GM04503 (cell line): Measurements from ENCODE around the gene FABP1.

Source experiments
- DNase-seq: peaks from one replicate; pipeline ENCODE4 v3.0.0-alpha.2; 2012; ENCODE audit warnings: low read depth

Gene FABP1

GRCh38 chr2:88114889-88115288, 13.0 kb downstream of the FABP1 start:
- no peak for DNase-seq

- DNase-seq, result no peak
Observed at GRCh38 chr2:88113069-88113468, 14.8 kb downstream of the FABP1 start.

GRCh38 chr2:88110830-88111229, 17.0 kb downstream of the FABP1 start:
- DNase-seq, result no peak

GRCh38 chr2:88108796-88109195, 19.1 kb downstream of the FABP1 start:
- DNase-seq, result no peak

- DNase-seq, result no peak
Observed at GRCh38 chr2:88100489-88100858, 27.4 kb downstream of the FABP1 start.

GRCh38 chr2:88099798-88100488, 27.9 kb downstream of the FABP1 start:
- no peak for DNase-seq

- DNase-seq, result no peak
Observed at GRCh38 chr2:88098558-88098900, 29.3 kb downstream of the FABP1 start.

GRCh38 chr2:88097891-88098557, 29.8 kb downstream of the FABP1 start:
- no peak for DNase-seq

- no peak for DNase-seq
Observed at GRCh38 chr2:88097192-88097591, 30.7 kb downstream of the FABP1 start.

- DNase-seq, result no peak
Observed at GRCh38 chr2:88096708-88097107, 31.2 kb downstream of the FABP1 start.

GRCh38 chr2:88095022-88095421, 32.8 kb downstream of the FABP1 start:
- no peak for DNase-seq

- DNase-seq, result no peak
Observed at GRCh38 chr2:88092773-88093172, 35.1 kb downstream of the FABP1 start.

GRCh38 chr2:88091943-88092342, 35.9 kb downstream of the FABP1 start:
- no peak for DNase-seq

GRCh38 chr2:88090446-88091283, 37.2 kb downstream of the FABP1 start:
- DNase-seq, result no peak

- DNase-seq, result no peak
Observed at GRCh38 chr2:88088999-88089398, 38.9 kb downstream of the FABP1 start.

- no peak for DNase-seq
Observed at GRCh38 chr2:88087763-88088162, 40.1 kb downstream of the FABP1 start.

GRCh38 chr2:88087073-88087472, 40.8 kb downstream of the FABP1 start:
- DNase-seq, result no peak

- DNase-seq, result no peak
Observed at GRCh38 chr2:88086401-88086800, 41.5 kb downstream of the FABP1 start.

- DNase-seq, result no peak
Observed at GRCh38 chr2:88085602-88086001, 42.3 kb downstream of the FABP1 start.

- DNase-seq, result no peak
Observed at GRCh38 chr2:88085099-88085498, 42.8 kb downstream of the FABP1 start.

GRCh38 chr2:88082781-88083180, 45.1 kb downstream of the FABP1 start:
- DNase-seq, result no peak

- no peak for DNase-seq
Observed at GRCh38 chr2:88081924-88082608, 45.8 kb downstream of the FABP1 start.

- DNase-seq, result no peak
Observed at GRCh38 chr2:88080545-88080944, 47.3 kb downstream of the FABP1 start.
